ES-I3 (cell line): ENCODE data around the gene RPS15.

ENCODE experiments used
- H3K36me3 ChIP-seq: 2 replicates; pipeline ENCODE4 v1.6.1; 2013; ENCODE audit warnings: mild to moderate bottlenecking, low read length, control low read depth, moderate library complexity; ENCODE audit not compliant: insufficient read depth
- H3K4me1 ChIP-seq: 2 replicates; pipeline ENCODE4 v1.6.1; 2013; ENCODE audit warnings: mild to moderate bottlenecking, control low read depth, low read length; ENCODE audit not compliant: insufficient read depth
- H3K9ac ChIP-seq: 2 replicates; pipeline ENCODE4 v1.6.1; 2013; ENCODE audit warnings: low read depth, mild to moderate bottlenecking, low read length, moderate library complexity
- H3K9me3 ChIP-seq: 2 replicates; pipeline ENCODE4 v1.6.1; 2013; ENCODE audit warnings: mild to moderate bottlenecking, low read length, moderate library complexity; ENCODE audit not compliant: control insufficient read depth, insufficient read depth

RPS15 gene

DNA sequence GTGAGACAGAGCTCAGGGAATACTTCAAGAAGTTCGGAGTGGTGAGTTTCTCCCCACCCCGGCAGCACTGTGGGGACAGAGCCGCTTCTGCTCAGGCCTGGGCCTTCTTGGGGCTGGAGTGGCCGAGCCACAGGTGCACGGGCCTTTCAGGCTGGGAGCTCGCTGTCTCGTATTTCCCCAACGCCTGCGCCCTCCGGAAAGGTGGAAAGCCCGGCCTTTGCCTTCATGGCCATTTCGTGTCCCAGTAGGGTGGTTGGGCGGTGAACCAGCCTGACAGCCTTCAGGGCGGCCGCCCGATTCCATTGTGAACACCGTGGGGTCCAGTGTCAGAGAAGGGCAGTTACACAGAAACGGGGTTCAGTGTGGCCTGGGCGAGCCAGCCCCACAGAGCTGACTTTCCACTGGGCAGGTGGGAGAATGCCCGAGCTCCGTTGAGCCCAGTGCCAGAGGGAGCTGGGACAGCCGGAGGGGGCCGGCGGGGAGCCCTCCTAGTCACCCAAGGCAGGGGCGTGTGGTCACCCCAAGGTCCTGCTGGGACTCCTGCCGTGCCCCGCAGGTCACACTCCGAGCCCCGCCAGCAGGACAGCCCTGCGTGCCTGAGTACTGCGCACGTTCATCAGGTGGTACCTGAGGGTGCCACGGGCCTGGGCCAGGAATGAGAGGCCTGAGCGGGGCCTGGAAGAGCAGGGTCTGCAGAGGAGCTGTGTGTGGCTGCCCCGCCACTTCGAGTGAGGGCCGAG lies 16.8 kb upstream of the RPS15 start:
- Histone ChIP-seq H3K36me3 (peaks cover 21% of the 10 kb centered on the region), H3K9ac (no peak overlapping the region), H3K9me3 (no peaks in the 10 kb centered on the region), H3K4me1 (peaks cover 1% of the 10 kb centered on the region)

DNA sequence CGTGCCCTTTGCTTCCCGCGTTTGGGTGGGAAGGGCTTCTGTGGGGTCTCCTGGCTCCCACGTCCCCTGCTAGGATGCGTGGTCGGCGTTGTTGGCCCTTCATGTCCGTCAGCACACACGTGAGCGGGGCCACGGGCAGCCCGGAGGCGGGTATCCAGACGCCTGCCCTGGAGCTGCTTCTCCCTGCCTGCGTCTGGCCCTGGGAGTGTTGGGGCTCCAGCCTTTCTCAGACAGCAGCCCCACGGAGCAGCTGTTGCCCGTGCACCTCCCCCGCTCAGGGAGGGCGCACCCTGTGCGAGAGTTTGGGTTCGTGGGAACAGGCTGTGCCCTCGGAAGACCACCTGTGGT lies 16.3 kb upstream of the RPS15 start:
- Histone ChIP-seq H3K9me3 (no peaks in the 10 kb centered on the region), H3K36me3 (peaks cover 26% of the 10 kb centered on the region), H3K9ac (no peak overlapping the region), H3K4me1 (no peaks in the 10 kb centered on the region)

DNA sequence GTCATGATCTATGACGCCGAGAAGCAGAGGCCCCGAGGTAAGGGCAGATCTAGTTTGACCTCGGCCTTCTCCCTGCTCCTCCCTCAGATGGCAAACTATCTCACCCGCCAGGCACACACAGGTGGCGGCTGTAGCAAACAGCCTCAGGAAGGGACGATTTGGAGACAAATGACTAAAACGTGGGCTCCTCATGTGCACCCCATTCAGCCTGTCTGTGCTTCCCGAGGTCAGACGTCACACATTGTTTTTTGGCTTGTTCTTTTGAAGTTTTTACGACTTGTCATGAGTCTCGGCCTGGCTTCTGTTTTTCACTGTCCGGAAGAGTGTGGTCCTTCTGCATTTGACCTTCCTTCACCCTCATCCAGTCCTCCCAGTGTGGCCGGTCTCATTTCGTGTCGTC lies 15.8 kb upstream of the RPS15 start:
- peaks cover 26% of the 10 kb centered on the region for H3K36me3 ChIP-seq
- no peak overlapping the region for H3K9ac ChIP-seq
- H3K4me1 ChIP-seq: no peaks in the 10 kb centered on the region

DNA sequence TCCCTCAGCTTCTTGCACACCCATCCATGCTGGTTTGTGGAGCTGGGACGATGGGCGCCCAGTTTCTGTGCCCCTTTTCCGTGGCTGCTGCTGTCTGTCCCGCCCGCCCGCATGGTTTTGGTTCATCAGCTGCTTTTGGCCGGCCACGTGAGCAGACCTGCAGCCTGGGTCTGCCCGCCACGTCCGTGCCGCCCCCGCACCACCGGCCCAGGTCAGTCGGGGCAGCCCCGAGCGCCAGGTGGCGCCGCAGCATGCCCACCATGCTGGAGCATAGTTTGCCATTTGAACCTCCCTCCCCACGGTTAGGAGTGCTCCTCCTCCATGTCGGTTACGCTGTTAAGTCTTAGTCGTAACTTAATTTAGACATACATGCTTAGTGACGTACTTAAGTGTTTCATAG lies 15.3 kb upstream of the RPS15 start:
- Histone ChIP-seq H3K9ac (no peak overlapping the region), H3K9me3 (no peaks in the 10 kb centered on the region), H3K4me1 (no peaks in the 10 kb centered on the region), H3K36me3 (peaks cover 26% of the 10 kb centered on the region)

More for the DNA sequence above, 15.8 kb upstream of the RPS15 start:
- H3K9me3 ChIP-seq: no peaks in the 10 kb centered on the region

DNA sequence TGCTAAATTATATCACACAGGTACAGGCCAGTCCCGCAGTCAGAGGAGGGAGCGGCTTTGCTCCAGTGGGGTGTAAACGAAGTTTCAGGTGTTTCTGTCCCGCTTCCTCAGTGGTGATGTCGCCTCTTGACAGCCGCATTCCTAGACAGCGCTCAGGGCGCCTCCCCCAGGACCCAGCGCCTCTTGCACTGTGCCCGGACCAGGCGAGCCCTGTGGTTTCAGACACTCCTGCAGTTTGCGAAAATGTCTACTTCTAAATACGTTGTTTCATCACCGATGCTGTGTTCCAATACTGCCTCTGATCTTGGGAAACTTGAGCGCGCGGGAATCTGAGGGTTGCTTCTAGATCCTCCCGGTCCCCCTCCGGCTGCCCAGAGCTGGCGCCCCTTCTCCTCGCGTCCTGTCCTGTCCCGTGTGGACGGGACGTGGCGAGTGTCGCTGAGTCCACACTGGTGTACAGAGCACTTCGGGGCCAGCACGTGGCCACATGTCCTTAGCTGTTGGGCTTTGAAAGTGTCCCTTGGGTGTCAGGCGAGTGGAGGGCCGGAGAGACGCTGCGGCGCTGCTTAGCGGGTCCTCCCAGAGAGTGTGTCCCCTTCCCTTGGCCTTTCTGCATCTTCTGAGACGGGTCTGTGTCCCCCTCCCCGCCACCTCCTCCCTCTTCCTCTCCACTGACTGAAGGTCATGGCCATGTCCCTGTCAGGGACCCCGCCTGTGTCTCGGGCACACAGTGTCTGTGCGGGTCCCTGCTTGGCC lies 14.6 kb upstream of the RPS15 start:
- Histone ChIP-seq H3K4me1 (no peaks in the 10 kb centered on the region), H3K9me3 (no peaks in the 10 kb centered on the region), H3K9ac (no peak overlapping the region), H3K36me3 (peaks cover 26% of the 10 kb centered on the region)

DNA sequence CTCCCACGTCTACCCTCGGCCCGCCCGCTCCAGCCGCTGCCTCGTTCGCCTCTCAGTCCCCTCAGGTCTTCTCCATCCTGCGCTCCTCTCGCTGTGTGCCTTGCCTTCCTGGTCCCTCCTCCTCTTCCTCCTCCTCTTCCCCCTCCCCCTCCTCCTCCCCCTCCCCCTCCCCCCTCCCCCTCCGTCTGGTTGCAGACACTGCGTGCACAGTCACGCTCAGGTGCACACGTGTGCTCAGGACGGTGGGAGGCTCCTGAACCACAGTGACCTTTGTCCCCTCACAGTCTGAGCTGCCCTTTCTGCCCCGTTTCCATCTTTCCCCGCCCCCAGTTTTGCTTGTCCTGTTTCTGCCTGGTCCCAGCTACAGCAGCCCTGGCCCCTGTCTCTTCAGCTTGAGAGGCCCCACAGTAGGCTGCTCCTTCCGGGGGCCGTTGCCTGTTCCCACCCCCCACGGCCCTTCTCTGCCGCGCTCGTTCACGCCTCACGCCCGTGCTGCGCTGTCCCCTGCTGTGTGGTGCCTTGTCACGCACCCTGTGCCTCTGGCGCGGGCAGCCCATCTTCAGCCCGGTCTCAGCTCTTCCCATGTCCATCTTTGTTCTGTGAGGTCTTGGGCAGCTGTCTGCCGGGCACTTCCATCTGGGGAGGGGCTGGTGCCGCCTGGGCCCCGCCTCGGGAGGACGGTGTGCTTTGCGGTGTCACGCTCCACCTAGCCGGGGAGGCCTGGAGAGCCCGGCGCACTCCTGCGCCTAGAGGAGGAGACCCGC lies 13.8 kb upstream of the RPS15 start:
- no peaks in the 10 kb centered on the region for H3K9me3 ChIP-seq
- no peaks in the 10 kb centered on the region for H3K4me1 ChIP-seq
- peaks cover 24% of the 10 kb centered on the region for H3K36me3 ChIP-seq
- no peak overlapping the region for H3K9ac ChIP-seq

DNA sequence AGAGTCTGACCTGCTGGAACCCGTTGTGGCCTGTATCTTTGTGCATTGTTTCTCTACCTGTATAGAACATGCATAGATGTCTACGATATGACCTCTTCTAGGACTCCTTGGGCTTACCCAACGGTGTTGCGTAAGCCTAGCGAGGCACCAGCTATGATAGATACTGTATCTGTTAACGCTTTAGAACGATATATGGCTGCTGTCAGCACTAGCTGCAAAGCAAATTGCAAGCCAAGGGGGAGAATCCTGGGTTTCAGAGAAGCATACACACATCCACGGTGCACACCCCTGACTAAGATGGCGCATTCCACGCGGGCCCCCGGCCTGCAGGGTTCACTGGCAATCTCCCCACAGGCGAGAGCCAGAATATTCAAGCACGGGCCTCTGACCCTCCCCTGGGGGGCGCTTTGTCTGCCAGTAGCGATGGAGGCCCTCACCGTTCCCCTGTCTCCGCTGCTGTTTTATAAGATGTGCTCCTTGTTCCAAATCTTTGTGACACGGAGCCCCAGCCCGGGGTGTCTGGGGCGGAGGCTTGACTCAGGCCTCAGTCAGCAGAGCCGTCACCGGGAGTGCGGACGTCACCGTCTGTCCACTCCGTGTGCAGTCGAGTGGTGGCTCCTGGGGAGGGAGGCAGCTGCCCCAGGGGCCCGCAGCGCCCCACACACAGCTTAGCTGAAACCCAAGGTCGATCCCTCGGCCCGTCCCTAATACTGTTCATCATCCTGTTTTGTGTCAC lies 12.9 kb upstream of the RPS15 start:
- Histone ChIP-seq H3K36me3 (peaks cover 24% of the 10 kb centered on the region), H3K4me1 (no peaks in the 10 kb centered on the region), H3K9ac (no peak overlapping the region), H3K9me3 (no peaks in the 10 kb centered on the region)

DNA sequence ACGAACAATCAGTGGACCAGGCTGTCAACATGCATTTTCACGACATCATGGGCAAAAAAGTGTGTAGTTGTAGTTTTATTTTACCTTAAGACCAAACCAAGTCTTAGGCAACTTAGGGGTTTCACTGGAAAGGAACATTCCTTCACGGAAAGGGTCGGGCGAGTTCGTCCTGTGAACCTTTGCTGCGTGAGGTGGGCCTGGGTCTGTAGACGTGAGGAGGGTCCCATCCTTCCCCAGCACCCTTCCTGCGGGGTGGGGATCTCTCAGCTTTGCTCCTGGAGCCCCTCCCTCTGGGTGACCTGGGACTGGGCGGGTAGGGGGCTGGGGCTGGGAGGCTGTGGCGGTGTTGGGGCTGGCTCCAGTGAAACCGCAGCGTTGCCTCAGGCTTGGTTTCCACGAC lies 12.3 kb upstream of the RPS15 start:
- Histone ChIP-seq H3K4me1 (no peaks in the 10 kb centered on the region), H3K36me3 (peaks cover 24% of the 10 kb centered on the region)

DNA sequence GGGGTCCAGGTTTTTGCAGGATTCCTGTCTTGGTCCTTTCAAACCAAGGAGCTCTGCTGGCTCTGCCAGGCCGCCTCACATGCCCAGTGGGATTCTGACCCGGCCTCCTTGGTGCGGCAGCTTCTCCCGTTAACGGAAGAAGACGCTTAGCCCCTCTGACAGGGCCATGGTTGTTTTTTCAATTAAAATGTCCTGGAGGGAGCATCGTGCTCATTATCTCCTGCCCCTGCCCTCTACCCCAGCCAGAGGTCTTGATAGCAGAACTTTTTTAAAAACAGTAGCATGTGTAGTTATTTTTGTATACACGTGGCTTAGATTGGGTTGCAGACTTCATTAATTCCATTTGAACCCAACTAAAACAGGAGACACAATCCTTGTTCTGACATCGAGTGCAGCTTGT lies 11.5 kb upstream of the RPS15 start:
- Histone ChIP-seq H3K4me1 (no peaks in the 10 kb centered on the region), H3K36me3 (peaks cover 28% of the 10 kb centered on the region), H3K9me3 (no peaks in the 10 kb centered on the region), H3K9ac (no peak overlapping the region)

More for the DNA sequence above, 12.3 kb upstream of the RPS15 start:
- no peaks in the 10 kb centered on the region for H3K9me3 ChIP-seq
- no peak overlapping the region for H3K9ac ChIP-seq

DNA sequence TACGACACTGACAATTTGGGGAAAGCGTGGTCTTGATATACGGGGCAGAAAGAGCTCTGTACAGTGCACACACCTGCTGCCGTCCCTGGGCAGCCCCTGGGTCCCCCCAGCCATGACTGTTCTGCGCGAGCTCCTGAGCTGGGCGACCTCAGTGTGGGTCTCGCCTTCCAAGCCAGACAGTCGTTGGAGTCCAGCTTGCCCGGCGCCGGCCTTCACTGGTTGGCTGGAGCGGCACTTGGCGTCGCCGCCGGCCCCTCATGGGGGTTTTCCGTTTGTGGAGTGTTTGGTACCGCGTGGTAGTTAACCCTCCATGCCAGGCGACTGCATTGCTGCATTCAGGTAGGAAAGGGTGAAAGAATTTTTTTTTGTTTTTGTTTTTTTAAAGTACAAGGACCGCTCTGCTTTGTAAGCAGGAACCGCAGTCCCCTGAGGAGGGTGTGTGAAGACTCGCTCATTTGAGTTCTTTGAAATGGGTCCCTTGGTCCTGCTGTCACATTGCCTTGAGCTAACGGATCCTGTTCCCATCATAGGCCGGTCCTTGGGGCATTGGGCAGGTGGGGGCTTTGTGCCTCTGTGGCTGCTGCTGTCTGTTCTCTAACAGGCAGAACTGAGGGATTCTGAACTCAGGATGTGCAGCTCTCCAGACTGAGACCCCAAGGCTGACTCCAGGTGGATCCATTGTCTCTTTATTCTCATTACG lies 10.8 kb upstream of the RPS15 start:
- Histone ChIP-seq H3K9ac (no peak overlapping the region), H3K36me3 (peaks cover 29% of the 10 kb centered on the region), H3K9me3 (no peaks in the 10 kb centered on the region), H3K4me1 (no peaks in the 10 kb centered on the region)

DNA sequence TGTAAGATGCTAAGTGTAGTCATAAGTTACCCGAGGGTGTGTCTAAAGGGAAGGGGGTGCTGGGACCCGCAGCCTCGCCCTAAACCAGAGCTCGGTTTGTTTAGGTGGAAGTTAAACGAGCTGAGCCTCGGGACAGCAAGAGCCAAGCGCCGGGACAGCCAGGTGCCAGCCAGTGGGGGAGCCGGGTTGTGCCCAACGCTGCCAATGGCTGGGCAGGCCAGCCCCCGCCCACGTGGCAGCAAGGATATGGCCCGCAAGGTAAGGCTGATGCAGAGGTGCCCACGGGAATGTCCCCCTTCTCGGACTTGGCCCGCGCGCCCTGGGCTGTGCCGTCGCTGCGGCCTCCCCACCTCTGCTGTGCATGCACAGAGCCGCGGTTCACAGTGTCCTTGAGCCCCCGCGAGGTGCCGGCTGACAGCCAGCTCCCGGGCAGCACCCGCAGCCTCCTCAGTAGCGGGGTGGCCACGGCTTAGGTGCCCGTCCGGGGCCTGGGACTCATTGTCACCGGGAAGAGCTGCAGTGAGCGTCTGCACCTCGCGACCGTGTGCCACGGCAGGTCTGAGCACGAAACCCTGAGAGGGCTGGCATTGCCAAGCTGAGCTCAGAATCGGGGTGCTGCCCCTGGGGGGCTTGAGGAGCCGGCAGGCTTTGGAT lies 9.3 kb upstream of the RPS15 start:
- no peak overlapping the region for H3K9ac ChIP-seq
- peaks cover 23% of the 10 kb centered on the region for H3K36me3 ChIP-seq
- H3K4me1 ChIP-seq: no peaks in the 10 kb centered on the region
- H3K9me3 ChIP-seq: no peaks in the 10 kb centered on the region

DNA sequence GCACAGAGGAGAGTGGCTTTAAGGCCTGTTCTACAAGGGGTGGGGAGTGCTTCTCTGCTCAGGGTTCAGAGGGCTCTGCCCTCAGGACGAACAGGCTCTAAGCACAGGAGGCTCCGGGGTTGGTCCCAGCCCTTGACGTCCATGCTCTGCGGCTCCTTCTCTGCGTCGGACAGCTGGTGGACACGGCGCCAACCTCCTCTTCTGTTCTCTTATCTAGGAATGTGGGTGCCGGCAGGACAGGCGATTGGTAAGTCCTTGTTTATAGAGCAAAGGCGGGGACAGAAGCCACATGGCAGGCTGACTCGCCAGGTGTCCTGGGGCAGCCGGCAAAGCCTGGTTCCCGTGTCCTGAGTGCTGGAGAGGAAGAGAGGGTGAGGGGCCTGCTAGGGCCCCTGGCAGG lies 8.4 kb upstream of the RPS15 start:
- Histone ChIP-seq H3K9me3 (no peaks in the 10 kb centered on the region), H3K36me3 (peaks cover 26% of the 10 kb centered on the region), H3K4me1 (no peaks in the 10 kb centered on the region), H3K9ac (no peak overlapping the region)

DNA sequence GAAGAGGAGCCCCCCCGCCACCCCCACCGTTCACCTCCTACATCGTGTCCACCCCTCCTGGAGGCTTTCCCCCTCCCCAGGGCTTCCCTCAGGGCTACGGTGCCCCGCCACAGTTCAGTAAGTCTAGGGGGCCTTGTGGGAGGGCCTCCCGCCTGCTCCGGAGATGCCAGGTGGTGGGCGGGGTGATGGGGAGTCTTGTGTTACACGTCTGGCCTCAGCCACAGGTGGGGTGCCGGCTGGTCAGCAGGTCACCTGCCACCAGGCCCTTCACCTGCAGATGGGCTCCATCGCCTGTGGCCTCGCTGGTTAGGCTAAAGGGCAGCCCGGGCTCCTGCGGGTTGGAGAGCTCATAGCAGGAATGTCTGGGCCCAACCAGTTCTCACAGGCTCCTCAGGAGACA lies 8.0 kb upstream of the RPS15 start:
- Histone ChIP-seq H3K36me3 (peaks cover 26% of the 10 kb centered on the region), H3K4me1 (no peaks in the 10 kb centered on the region), H3K9ac (no peak overlapping the region), H3K9me3 (no peaks in the 10 kb centered on the region)
